HEK293 (cell line): ENCODE results near the gene ICOSLG.

Source experiments
- CTCF ChIP-seq: fragments of 450-650 bp; formaldehyde crosslinking; IDR thresholded peaks from 2 replicates; pipeline ENCODE4 v1.5.1; 2016; ENCODE audit warnings: missing biosample characterization, missing genetic modification characterization
- ZBTB8A ChIP-seq: fragments of 450-650 bp; formaldehyde crosslinking; IDR thresholded peaks from 2 replicates; pipeline ENCODE4 v1.5.1; 2016; ENCODE audit warnings: missing biosample characterization, missing genetic modification characterization
- ZNF473 ChIP-seq: fragments of 450-650 bp; formaldehyde crosslinking; IDR thresholded peaks from 2 replicates; pipeline ENCODE4 v1.5.1; 2017; ENCODE audit warnings: missing biosample characterization, missing genetic modification characterization
- ZNF521 ChIP-seq: fragments of 450-650 bp; formaldehyde crosslinking; IDR thresholded peaks from 2 replicates; pipeline ENCODE4 v1.5.1; 2017; ENCODE audit warnings: missing biosample characterization, mild to moderate bottlenecking, missing genetic modification characterization
- ZNF530 ChIP-seq: fragments of 450-650 bp; formaldehyde crosslinking; IDR thresholded peaks from 2 replicates; pipeline ENCODE4 v1.5.1; 2016; ENCODE audit warnings: low read depth, missing biosample characterization, missing genetic modification characterization

GRCh38 chr21:44263221-44263760 is 22.5 kb upstream of the ICOSLG start:
- no peak for TF ChIP-seq ZNF473 (tag by site-specific recombination)
- no peak for TF ChIP-seq CTCF (tag by site-specific recombination)
- no peak for TF ChIP-seq ZNF530 (tag by site-specific recombination)
- TF ChIP-seq ZBTB8A = no peak
- TF ChIP-seq ZNF521 (tag by site-specific recombination) = no peak
